ENCODE results near the gene F10.

GRCh38 chr13:113152984-113153809 is 30.6 kb downstream of the F10 start:
- no peak for TF ChIP-seq CTCF (IDR thresholded peaks at IDR 0.05 in 8 of 11, conservative IDR thresholded peaks at IDR 0.05 in 3 of 11)
- TF ChIP-seq POLR2A (IDR thresholded peaks at IDR 0.05), result no peak
